Left ventricle myocardium superior (tissue), 1 donor: ENCODE results near the gene OR6S1. TPM values are rescaled to one million over a fixed set of nuclear protein-coding genes. Genes with fewer than 3 reads are reported as not detected.
"Not testable (repeated sequence)": the region's sequence is repeated elsewhere in the genome, so short reads cannot be mapped to it uniquely, and the experiment has no call there.

Source experiments
- ATAC-seq: fragments of 200-7000 bp; cut with Tn5 transposase; one replicate; pipeline ENCODE4 v1.9.1; 2020; ENCODE audit warnings: mild to moderate bottlenecking, moderate library complexity
- DNase-seq: peaks from one replicate; pipeline ENCODE4 v3.0.0-alpha.2; 2020
- intact Hi-C: fragments of 100-400 bp; cut with micrococcal nuclease; formaldehyde crosslinking; loops from one replicate; pipeline ENCODE4 v1.11.0; 2022
- total RNA-seq: library from RNA; stranded (reverse); fragmentation: NEBNext Ultra II Directional; extraction: Animal tissue kit (Norgen Biotek cat#: 25700); gene quantifications from one replicate; pipeline ENCODE4 v1.2.1, GENCODE V29; 2021
- donor health status: DM: no; HTN: yes; CAD: no; lungs with severe emphysema.

OR6S1 gene
- total RNA-seq, 1 donor from 2014 or later, result not detected

- intact Hi-C loops, result no loop called here
- DNase-seq, result no peak
- no peak for ATAC-seq
Observed at GRCh38 chr14:20642182-20642581, 691 bp upstream of the OR6S1 start.

DNA sequence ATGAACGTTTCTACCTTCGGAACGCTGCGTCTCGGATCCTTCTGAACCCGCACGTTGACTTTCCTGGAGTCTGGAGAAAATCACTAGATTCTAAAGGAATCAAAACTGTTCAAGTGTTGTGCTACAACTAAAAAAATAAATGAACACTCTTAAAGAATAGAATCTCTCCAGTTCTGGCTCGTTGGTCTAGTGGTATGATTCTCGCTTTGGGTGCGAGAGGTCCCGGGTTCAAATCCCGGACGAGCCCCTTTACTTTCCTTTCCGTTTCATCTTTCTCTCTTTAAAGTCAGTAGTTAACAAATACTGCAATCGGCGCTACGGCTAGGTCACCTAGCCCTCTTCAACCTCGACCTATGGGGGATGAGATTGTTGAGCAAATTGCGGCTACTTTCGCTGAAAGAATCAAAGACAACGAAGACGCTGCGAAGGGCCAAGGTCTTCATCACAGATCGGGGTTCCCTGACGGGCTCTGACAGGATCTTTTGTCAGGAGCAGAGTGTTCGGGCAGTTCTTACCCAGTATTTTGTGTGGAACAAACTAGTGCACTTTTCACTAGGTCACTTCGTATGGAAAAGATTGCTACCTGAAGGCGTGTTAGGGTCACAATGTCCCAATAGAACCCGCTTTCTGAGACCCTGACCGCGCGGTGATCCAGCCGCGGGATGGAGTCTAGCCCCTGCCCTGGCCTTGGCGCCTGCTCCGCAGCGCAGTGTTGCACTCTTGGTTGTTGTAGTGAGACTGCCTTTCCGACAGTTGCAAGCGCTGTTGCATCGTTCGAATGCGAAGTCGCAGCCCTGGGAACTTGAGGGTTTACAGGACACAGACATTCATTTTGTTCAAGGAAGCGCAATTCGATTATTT, 8.4 kb downstream of the OR6S1 start:
- peak; percentile 75 for ATAC-seq
- intact Hi-C loops, result no loop called here
- no peak for DNase-seq

- intact Hi-C loops, result no loop called here
- ATAC-seq (no peak), DNase-seq (no peak)
Observed at GRCh38 chr14:20632448-20632830, 9.1 kb downstream of the OR6S1 start.

GRCh38 chr14:20631880-20632389, 9.6 kb downstream of the OR6S1 start:
- ATAC-seq (peak; percentile 91), DNase-seq (peak; percentile 86)
- intact Hi-C loops, result no loop called here

DNA sequence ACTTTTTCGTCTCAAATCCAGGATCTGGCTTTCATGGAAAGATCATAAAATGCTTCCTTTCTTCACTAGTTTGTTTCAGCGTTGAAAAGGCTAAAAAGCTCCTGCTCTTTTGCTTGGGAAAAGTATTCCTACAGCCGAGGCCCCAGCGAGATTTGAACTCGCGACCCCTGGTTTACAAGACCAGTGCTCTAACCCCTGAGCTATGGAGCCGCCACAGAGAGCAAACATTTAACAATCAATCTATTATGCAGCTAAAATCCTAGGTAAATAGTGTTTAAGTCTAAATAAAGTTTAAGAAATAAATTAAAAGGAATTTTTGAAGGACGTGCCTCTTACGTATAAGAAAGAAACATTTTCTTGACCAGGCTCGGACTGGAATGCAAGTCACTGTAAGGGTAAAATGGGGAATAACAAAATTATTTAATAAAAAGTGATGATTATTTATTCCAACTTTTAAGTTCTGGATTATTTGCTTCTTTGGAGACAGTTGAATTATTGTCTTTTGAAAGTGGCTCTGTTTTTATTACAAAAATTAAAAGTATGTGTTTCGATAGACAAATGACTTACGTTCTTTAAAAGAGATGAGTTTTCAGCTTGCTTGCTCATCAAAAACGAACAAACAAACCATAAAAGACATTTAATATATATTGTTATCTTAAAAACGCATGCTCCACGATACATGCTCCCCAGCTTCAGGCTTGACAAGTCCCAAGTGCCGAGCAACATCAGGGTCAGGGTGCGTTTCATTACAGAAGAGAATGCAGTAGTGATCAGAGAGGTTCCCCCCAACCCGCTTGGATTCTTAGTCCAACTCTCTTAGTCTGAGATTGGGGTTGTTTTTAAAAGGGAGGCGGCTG, 10.2 kb downstream of the OR6S1 start:
- intact Hi-C loops, result no loop called here
- no peak for DNase-seq
- ATAC-seq, result peak; percentile 59

- intact Hi-C loops, result no loop called here
- ATAC-seq, result no peak
- no peak for DNase-seq
Observed at GRCh38 chr14:20630340-20631022, 11.0 kb downstream of the OR6S1 start.

DNA sequence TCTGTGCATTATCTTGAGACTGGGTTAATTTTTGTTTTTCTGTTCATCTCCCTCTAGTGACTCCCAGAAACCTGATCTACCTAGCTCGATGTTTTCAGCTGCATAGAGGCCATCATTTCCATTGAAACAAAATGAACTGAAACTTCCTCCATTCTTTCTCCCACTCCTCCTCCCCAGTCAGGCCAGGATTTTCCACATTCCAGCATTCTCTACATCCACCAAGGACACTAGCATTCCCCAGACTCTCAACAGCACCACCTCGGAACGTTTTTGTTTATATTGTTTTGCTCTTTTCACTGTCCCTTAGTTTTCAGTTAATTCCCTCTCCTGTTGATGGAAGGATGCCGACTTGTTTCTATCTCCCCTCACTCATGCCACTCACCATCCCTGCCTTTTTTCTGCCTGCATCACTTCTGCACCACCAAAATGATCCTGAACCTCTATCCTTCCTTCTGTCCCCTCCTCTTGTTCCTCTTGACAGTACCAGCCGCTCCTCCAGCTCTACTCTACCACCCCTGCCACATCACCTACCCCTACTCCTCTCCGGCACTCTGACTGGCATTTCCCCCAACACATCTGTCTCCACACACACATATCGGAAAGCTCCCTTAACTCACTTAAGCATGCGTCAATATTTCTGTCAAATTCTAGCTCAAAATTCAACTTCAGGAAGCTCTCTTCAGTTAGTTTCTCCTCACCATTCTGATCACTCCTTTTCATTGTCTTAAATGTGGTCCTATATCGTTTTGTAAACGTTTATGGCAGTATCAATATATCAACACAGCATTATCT, 13.2 kb downstream of the OR6S1 start:
- no peak for ATAC-seq
- DNase-seq, result no peak
- intact Hi-C loops, result no loop called here

GRCh38 chr14:20627346-20628027, 14.0 kb downstream of the OR6S1 start:
- no peak for ATAC-seq
- intact Hi-C loops, result no loop called here
- DNase-seq, result no peak

GRCh38 chr14:20626274-20626673, 15.2 kb downstream of the OR6S1 start:
- DNase-seq, result no peak
- intact Hi-C loops, result no loop called here

GRCh38 chr14:20624495-20625070, 16.9 kb downstream of the OR6S1 start:
- ATAC-seq, result peak; percentile 63
- intact Hi-C loops, result no loop called here
- DNase-seq, result peak; percentile 60

More at GRCh38 chr14:20626274-20626673, 15.2 kb downstream of the OR6S1 start:
- ATAC-seq, result no peak

DNA sequence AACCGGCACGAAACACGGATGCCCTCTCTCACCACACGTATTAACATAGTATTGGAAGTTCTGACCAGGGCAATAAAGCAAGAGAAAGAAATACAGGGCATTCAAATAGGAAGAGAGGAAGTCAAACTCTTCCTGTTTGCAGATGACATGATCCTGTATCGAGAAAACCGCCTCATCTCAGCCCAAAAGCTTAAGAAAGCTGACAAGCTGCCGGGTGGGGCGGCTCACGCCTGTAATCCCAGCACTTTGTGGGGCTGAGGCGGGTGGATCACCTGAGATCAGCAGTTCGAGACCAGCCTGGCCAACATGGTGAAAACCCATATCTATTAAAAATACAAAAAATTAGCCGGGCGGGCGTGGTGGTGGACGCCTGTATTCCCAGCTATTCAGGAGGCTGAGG, 17.7 kb downstream of the OR6S1 start:
- DNase-seq (no peak), ATAC-seq (no peak)
- intact Hi-C loops, result no loop called here

DNA sequence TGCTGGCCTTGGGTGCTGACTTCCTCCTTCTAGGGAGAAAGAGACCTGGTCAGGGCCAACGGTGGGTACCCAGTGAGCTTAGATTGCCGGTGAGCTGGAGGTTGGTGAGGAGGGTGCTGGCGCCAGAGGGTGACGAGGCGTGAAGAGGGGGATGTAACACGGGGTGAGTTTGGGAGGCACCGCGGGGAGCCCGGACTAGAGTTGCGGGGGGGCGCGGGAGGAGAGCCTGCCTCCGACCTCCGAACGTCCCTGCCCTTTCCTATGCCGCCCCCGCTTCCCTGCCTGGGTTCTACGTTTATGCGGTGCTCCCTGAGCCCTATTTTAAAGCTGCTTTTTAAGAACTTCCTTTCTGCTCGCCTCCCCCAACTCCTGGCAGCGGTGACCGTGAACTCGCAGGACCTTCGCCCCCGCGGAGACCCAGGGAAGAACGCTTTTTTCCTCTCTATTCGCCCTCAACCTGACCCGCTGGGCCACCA, 18.6 kb downstream of the OR6S1 start:
- ATAC-seq (no peak), DNase-seq (no peak)
- intact Hi-C loops, result no loop called here

DNA sequence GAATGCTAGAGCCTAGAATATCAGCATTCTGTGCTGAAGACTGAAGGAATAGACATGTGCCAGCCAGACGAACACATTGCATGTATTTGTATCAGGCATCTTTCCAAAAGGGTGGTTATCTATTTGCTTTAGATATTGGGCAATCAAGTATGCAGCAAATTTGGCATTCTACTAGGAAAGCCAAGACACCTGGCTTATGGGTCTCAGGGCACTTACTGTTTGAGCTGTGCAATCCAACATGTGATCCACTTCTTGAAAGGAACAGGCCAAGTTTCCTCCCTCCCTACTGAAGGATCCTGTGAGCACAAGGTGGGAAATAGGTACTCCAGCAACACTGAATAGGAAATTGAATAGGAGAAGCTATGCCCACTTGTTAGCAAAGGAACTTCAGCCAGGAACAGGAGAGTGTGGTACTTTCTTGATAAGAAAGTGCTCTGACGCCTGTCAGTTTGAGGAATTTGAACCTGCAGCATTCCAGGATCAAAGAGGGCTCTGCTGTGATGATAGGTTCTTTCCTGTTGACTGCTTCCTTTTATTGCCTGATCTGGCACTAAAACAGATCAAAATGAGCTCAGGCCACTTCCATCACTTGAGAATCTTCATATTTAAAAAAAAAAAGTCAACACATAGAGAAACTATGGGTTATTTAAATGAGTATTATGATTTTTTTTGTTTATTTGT, 20.6 kb downstream of the OR6S1 start:
- intact Hi-C loops, result no loop called here
- no peak for ATAC-seq
- DNase-seq, result no peak

DNA sequence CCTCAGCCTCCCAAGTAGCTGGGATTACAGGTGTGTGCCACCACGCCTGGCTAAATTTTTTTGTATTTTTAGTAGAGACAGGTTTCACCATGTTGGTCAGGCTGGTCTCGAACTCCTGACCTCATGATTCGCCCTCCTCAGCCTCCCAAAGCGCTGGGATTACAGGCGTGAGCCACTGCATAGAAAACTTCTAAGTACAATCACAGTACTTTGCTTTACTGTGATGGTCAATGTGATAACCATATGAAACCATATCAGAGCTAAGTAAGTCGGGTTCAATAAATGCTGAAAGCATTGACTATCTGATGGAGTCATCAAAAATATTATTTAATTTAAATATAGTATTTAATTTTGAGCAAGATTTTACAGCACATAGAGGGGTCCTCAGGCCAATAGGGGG, 21.8 kb downstream of the OR6S1 start:
- DNase-seq, ATAC-seq, intact Hi-C loops: not testable (repeated sequence)

DNA sequence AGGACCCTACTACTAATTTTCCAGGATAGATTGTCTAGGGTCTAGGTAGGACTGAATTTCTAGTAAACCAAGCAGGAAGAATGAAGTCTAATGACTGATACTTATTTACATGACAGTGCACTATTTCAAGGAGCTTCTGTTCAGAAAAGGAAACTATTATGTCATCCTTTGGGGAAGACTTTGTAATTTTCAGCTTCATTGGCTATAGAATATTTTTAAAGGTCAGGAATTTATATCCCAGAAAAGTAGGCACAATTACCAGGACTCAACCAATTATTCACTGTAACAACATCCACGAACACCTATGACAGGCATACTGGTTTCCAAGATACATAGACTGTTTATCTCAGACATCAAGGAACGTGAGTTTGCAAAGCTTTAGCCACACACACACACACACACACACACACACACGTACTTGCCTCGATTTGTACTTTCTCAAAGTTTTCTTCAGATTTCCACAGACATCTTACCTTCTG, 23.2 kb downstream of the OR6S1 start:
- DNase-seq (no peak), ATAC-seq (no peak)
- intact Hi-C loops, result no loop called here

GRCh38 chr14:20617138-20618003, 24.1 kb downstream of the OR6S1 start:
- ATAC-seq (no peak), DNase-seq (no peak)
- intact Hi-C loops, result no loop called here
